Measurements from ENCODE around the gene PMEL. TPM values are rescaled to one million over a fixed set of nuclear protein-coding genes. Genes with fewer than 3 reads are reported as not detected.
A peak's percentile ranks its signal among the peaks of the same experiment; 100 is the strongest.

The PMEL gene
- total RNA-seq, 6 donors from 2014 or later = 0.91 to 45.1 (median 1.5) TPM

GRCh38 chr12:55933799-55934742, 31.8 kb downstream of the PMEL start:
- Histone ChIP-seq H3K9me3 (no peaks in the 10 kb centered on the region), H3K4me1 (peaks cover 22 to 49% (median 33%) of the 10 kb centered on the region in 4 donors), H3K27me3 (no peaks in the 10 kb centered on the region), H3K4me3 (peak overlapping the region in 1 of 4 donors; percentile 83), H3K27ac (no peak overlapping the region), H3K36me3 (peaks cover 0 to 14% (median 0%) of the 10 kb centered on the region in 4 donors)
- 96 to 100% methylated on average over 1 of the region's 1 CpG for WGBS, 2 donors
- ATAC-seq (ENCODE audit: low FRiP score in 2 of 2) = no peak
- DNase-seq = no peak
- TF ChIP-seq POLR2A (IDR thresholded peaks at IDR 0.05) = no peak
- no peak for TF ChIP-seq POLR2AphosphoS5 (IDR thresholded peaks at IDR 0.05)
- no peak for TF ChIP-seq CTCF (IDR thresholded peaks at IDR 0.05)
- TF ChIP-seq EP300 (IDR thresholded peaks at IDR 0.05) = no peak

- DNase-seq (peak in 1 of 2 donors; percentile 31), ATAC-seq (ENCODE audit: low FRiP score in 2 of 2) (no peak)
- Histone ChIP-seq H3K9me3 (no peaks in the 10 kb centered on the region), H3K4me1 (peaks cover 29 to 57% (median 40%) of the 10 kb centered on the region in 4 donors), H3K27me3 (no peaks in the 10 kb centered on the region), H3K4me3 (peak overlapping the region in 1 of 4 donors; percentile 83), H3K36me3 (peaks cover 0 to 9% (median 0%) of the 10 kb centered on the region in 4 donors), H3K27ac (peak overlapping the region in 1 of 4 donors; percentile 88)
- TF ChIP-seq POLR2AphosphoS5 (IDR thresholded peaks at IDR 0.05) = no peak
- no peak for TF ChIP-seq POLR2A (IDR thresholded peaks at IDR 0.05)
- TF ChIP-seq CTCF (IDR thresholded peaks at IDR 0.05) = no peak
- no peak for TF ChIP-seq EP300 (IDR thresholded peaks at IDR 0.05)
- WGBS, 2 donors = 67 to 81% methylated on average over 7 of the region's 7 CpGs
Measured at GRCh38 chr12:55933169-55933798, 32.6 kb downstream of the PMEL start.

GRCh38 chr12:55932551-55932910, 33.3 kb downstream of the PMEL start:
- Histone ChIP-seq H3K4me3 (peak overlapping the region; percentile 53 to 83 (median 72)), H3K36me3 (peaks cover 0 to 4% (median 0%) of the 10 kb centered on the region in 4 donors), H3K27me3 (no peaks in the 10 kb centered on the region), H3K9me3 (no peaks in the 10 kb centered on the region), H3K4me1 (peaks cover 32 to 61% (median 43%) of the 10 kb centered on the region in 4 donors), H3K27ac (peak overlapping the region in 3 of 4 donors; percentile 85 to 88 (median 87))
- DNase-seq = peak in 1 of 2 donors; percentile 43
- peak; percentile 37 to 39 for ATAC-seq (ENCODE audit: low FRiP score in 2 of 2)
- TF ChIP-seq POLR2A (IDR thresholded peaks at IDR 0.05) = peak in 1 of 4 donors; percentile 3
- no peak for TF ChIP-seq CTCF (IDR thresholded peaks at IDR 0.05)
- 6 to 9% methylated on average over 4 of the region's 4 CpGs for WGBS, 2 donors

- Histone ChIP-seq H3K27ac (peak overlapping the region; percentile 81 to 88 (median 86)), H3K9me3 (no peaks in the 10 kb centered on the region), H3K4me1 (peaks cover 32 to 61% (median 43%) of the 10 kb centered on the region in 4 donors), H3K4me3 (peak overlapping the region; percentile 53 to 83 (median 72)), H3K36me3 (no peaks in the 10 kb centered on the region), H3K27me3 (no peaks in the 10 kb centered on the region)
- WGBS, 2 donors = 0 to 2% methylated on average over 19 to 45 of the region's 60 CpGs
- peak; percentile 80 to 93 for DNase-seq
- ATAC-seq (ENCODE audit: low FRiP score in 2 of 2) = peak in 1 of 2 donors; percentile 70
- TF ChIP-seq CTCF (IDR thresholded peaks at IDR 0.05) = no peak
- no peak for TF ChIP-seq EP300 (IDR thresholded peaks at IDR 0.05)
- peak in 1 of 4 donors; percentile 21 for TF ChIP-seq POLR2A (IDR thresholded peaks at IDR 0.05)
- peak in 1 of 2 donors; percentile 10 for TF ChIP-seq POLR2AphosphoS5 (IDR thresholded peaks at IDR 0.05)
Measured at GRCh38 chr12:55931780-55932550, 33.9 kb downstream of the PMEL start.

Data from upper lobe of left lung (tissue), 6 donors.